ENCODE results near the gene FBL.
A peak's percentile ranks its signal among the peaks of the same experiment; 100 is the strongest.

FBL gene

GRCh38 chr19:39874404-39874803 lies 28.2 kb upstream of the FBL start:
- no peaks in the 10 kb centered on the region for H3K9me3 ChIP-seq (ENCODE audit: severe bottlenecking)
- H3K27ac ChIP-seq = no peak overlapping the region
- no peaks in the 10 kb centered on the region for H3K36me3 ChIP-seq
- TF ChIP-seq CTCF (IDR thresholded peaks at IDR 0.05; ENCODE audit: low read depth, low read length) = no peak
- no peak overlapping the region for H3K4me3 ChIP-seq (ENCODE audit: low read depth, low read length)
- H3K27me3 ChIP-seq (ENCODE audit: insufficient read depth, low read depth, severe bottlenecking) = no peaks in the 10 kb centered on the region
- DNase-seq = no peak

GRCh38 chr19:39873385-39873784 lies 27.2 kb upstream of the FBL start:
- Histone ChIP-seq H3K4me3 (ENCODE audit: low read depth, low read length) (no peak overlapping the region), H3K9me3 (ENCODE audit: severe bottlenecking) (no peaks in the 10 kb centered on the region), H3K27me3 (ENCODE audit: insufficient read depth, low read depth, severe bottlenecking) (no peaks in the 10 kb centered on the region), H3K27ac (no peak overlapping the region), H3K36me3 (no peaks in the 10 kb centered on the region)
- DNase-seq = no peak
- no peak for TF ChIP-seq CTCF (IDR thresholded peaks at IDR 0.05; ENCODE audit: low read depth, low read length)

- Histone ChIP-seq H3K36me3 (no peaks in the 10 kb centered on the region), H3K9me3 (ENCODE audit: severe bottlenecking) (no peaks in the 10 kb centered on the region), H3K27me3 (ENCODE audit: insufficient read depth, low read depth, severe bottlenecking) (no peaks in the 10 kb centered on the region), H3K27ac (no peak overlapping the region), H3K4me3 (ENCODE audit: low read depth, low read length) (no peak overlapping the region)
- TF ChIP-seq CTCF (IDR thresholded peaks at IDR 0.05; ENCODE audit: low read depth, low read length) = no peak
- no peak for DNase-seq
These were observed 26.0 kb upstream of the FBL start for GRCh38 chr19:39871886-39872866.

GRCh38 chr19:39871362-39871761 lies 25.2 kb upstream of the FBL start:
- no peaks in the 10 kb centered on the region for H3K36me3 ChIP-seq
- no peaks in the 10 kb centered on the region for H3K9me3 ChIP-seq (ENCODE audit: severe bottlenecking)
- no peak overlapping the region for H3K4me3 ChIP-seq (ENCODE audit: low read depth, low read length)
- DNase-seq = no peak
- no peaks in the 10 kb centered on the region for H3K27me3 ChIP-seq (ENCODE audit: insufficient read depth, low read depth, severe bottlenecking)
- TF ChIP-seq CTCF (IDR thresholded peaks at IDR 0.05; ENCODE audit: low read depth, low read length) = no peak
- H3K27ac ChIP-seq = no peak overlapping the region

- Histone ChIP-seq H3K9me3 (ENCODE audit: severe bottlenecking) (no peaks in the 10 kb centered on the region), H3K4me3 (ENCODE audit: low read depth, low read length) (no peak overlapping the region), H3K36me3 (no peaks in the 10 kb centered on the region), H3K27ac (no peak overlapping the region), H3K27me3 (ENCODE audit: insufficient read depth, low read depth, severe bottlenecking) (no peaks in the 10 kb centered on the region)
- DNase-seq = peak; percentile 85
- TF ChIP-seq CTCF (IDR thresholded peaks at IDR 0.05; ENCODE audit: low read depth, low read length) = no peak
These were observed 24.2 kb upstream of the FBL start for GRCh38 chr19:39870171-39870971.
